Fibroblast of peridontal ligament (primary cell): ENCODE data around the gene KCNH5.
A peak's percentile ranks its signal among the peaks of the same experiment; 100 is the strongest.

Source experiments
- DNase-seq: peaks from one replicate; pipeline ENCODE4 v3.0.0-alpha.2; 2010; ENCODE audit errors: extremely low read depth

KCNH5 gene, protein sequence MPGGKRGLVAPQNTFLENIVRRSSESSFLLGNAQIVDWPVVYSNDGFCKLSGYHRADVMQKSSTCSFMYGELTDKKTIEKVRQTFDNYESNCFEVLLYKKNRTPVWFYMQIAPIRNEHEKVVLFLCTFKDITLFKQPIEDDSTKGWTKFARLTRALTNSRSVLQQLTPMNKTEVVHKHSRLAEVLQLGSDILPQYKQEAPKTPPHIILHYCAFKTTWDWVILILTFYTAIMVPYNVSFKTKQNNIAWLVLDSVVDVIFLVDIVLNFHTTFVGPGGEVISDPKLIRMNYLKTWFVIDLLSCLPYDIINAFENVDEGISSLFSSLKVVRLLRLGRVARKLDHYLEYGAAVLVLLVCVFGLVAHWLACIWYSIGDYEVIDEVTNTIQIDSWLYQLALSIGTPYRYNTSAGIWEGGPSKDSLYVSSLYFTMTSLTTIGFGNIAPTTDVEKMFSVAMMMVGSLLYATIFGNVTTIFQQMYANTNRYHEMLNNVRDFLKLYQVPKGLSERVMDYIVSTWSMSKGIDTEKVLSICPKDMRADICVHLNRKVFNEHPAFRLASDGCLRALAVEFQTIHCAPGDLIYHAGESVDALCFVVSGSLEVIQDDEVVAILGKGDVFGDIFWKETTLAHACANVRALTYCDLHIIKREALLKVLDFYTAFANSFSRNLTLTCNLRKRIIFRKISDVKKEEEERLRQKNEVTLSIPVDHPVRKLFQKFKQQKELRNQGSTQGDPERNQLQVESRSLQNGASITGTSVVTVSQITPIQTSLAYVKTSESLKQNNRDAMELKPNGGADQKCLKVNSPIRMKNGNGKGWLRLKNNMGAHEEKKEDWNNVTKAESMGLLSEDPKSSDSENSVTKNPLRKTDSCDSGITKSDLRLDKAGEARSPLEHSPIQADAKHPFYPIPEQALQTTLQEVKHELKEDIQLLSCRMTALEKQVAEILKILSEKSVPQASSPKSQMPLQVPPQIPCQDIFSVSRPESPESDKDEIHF

DNA sequence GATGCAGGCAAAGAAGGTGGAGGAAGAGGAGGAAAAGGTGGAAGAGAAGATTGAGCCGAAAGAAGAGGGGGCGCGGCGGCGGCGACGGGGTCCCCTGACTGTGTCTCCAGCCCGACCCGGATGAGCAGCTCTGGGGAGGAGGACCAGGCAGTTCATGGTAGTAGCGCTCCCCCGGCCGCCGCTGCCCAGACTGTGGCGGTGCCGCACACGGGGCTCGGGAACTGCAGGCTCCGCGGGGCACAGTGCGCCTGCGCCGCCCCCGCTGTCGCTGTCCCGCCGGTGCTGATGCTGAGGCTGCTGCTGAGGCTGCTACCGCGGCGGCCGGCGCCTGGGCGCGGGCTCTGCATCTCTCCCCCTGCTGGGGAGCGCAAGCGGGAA is at the start of gene KCNH5:
TSS of gene KCNH5 (minus strand) at position 225 of the 378 bp plus-strand sequence. CDS start 272 bp downstream, outside the sequence.
- DNase-seq: no peak

DNA sequence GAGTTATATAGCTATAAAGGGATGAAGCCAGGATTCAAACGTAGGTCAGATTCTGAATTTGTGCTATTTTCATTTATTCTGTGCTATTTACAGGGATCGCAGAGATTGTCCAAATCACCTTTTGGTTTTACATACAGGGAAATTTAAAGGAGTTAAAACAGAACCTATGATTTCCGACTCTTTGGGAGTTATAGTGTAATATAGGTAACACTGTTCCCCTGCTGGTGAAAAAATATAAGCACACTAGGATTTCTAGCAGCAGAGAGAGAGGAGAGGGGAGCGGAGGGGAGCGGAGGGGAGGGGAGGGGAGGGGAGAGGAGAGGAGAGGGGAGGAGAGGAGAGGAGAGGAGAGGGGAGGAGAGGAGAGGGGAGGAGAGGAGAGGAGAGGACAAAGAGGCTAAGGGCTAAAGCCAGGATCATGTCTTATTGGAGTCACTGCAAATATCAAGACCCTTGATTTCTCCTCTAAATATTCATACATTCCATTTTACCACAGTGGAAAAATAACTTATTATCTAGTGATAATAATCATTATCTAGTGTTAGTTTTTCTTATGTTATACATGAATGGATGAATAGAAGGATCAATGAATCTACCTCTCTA is 46.2 kb upstream of the KCNH5 start:
- DNase-seq: no peak

DNA sequence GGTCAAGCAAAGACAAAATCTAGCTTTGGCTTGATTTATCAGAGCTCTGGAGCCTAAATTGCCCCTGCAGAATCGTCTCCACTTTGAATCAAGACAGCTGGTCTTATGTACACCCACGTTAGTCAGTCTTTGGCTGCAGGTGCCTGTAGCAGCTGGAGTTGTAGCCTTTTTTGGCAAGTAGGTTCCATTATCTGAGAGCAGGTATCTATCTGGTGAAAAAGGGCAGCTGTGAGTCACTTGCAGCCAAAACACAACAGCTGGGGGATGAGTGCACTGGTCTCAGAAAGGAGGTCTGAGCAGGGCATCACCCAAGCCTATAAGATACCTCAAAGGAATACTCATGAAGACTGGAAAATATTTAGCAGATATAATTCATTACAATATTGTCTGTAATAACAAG is 43.6 kb upstream of the KCNH5 start:
- no peak for DNase-seq

DNA sequence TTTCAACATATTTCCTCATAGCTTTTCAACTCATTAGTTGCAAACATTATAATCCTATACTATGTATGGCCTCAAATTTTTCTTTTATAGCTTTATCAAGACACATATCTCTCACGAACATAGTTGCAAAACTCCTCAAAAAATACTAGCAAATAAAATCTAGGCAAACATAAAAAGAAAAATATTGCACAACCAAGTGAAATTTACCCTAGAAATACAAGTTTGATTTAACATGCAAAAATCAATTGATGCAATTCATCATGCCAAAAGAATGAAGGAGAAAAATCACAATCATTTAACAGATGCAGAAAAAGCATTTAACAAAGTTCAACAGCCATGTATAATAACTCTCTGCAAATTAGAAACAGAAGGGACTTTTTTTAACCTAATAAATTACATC is 33.3 kb upstream of the KCNH5 start:
- DNase-seq: no peak

DNA sequence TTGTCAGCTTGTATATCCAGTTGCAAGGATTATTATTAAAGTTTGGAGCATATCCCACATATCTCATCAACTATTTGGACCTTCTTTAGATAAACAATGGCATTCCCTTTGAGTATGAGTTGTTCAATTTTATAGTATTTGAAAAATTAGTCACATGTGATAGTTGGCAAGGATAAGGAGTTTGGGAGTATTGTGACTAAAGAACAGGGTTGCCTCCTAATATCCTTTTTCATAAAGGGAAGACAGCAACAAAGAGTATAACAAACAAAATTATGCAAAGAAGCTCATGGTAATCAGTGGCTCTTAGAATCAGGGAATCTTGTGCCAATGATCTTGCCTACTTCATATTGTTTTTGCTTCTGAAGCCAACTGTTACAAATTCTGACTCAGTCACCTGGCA is 31.2 kb upstream of the KCNH5 start:
- no peak for DNase-seq

DNA sequence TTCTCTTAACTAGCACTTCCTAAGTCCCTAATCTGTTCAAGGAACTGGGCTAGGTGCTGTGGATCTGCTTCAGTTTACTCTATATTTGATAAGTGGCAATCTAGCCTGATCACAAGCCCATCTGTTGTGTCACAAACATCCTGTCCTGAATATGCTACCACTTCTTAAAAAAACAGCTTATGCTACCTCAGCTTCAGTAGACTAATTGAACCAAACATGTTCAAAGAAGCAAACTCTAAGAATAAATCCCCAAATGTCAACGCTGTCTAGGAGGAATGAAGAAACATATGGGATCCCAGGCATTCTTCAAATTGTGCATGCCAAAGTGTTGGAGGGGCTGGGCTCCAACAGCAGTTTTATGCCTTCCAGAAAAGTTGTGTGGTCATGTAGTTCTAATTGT is 10.4 kb upstream of the KCNH5 start:
- no peak for DNase-seq

DNA sequence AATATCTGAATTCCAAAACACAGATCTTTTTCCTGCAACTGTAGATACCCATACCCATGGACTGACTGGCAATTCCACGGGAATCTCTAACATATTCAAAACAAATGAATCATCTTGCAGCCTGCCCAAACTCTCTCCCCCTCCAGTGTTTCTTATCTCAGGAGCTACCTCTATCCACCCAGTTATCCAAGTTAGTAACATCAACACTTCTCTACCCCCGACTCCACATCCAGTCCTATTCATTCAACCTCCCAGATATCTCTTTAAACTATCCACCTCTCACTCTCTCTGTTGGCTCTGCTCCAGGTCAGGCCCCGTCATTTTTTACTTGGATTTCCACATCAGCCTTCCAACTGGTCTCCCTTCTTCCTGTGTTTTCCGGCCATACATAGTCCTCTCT is 6.7 kb upstream of the KCNH5 start:
- no peak for DNase-seq

DNA sequence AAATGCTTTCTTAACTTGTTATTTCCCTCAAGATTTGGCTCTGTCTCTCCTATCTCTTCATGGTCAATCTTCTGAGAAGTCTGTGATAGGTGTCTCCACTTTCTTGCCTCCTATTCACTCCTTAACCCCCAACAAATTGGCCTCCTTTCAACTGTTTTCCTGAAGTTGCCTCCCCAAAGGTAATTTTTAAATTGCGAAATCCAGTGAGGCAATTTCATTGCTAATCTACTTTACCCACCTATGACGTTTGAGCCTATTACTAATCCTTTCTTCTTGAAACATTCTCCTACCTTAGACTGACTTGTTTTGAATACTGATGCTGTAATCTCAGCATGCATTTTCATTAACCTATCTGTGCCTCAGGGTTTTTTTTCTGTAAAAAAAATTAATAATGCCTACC is 6.0 kb upstream of the KCNH5 start:
- DNase-seq: no peak

DNA sequence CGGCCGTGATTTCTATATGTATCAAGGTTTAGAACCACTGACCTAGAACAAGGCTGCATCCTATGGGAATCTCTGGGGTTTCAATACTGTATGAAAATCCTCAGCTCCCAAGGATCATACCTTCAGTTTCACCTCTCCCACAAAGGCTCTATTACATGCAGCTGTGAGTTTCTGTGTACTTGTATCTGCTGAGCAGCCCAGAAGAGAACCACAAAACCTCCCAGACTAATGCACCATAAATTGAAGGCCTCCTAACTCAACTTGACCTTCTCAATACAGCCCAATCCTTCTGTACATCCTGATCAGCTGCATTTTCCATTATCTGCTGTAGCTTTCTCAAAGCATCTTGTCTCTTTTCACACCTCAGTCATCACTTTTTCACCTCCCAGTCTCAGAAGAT is 5.4 kb upstream of the KCNH5 start:
- no peak for DNase-seq

DNA sequence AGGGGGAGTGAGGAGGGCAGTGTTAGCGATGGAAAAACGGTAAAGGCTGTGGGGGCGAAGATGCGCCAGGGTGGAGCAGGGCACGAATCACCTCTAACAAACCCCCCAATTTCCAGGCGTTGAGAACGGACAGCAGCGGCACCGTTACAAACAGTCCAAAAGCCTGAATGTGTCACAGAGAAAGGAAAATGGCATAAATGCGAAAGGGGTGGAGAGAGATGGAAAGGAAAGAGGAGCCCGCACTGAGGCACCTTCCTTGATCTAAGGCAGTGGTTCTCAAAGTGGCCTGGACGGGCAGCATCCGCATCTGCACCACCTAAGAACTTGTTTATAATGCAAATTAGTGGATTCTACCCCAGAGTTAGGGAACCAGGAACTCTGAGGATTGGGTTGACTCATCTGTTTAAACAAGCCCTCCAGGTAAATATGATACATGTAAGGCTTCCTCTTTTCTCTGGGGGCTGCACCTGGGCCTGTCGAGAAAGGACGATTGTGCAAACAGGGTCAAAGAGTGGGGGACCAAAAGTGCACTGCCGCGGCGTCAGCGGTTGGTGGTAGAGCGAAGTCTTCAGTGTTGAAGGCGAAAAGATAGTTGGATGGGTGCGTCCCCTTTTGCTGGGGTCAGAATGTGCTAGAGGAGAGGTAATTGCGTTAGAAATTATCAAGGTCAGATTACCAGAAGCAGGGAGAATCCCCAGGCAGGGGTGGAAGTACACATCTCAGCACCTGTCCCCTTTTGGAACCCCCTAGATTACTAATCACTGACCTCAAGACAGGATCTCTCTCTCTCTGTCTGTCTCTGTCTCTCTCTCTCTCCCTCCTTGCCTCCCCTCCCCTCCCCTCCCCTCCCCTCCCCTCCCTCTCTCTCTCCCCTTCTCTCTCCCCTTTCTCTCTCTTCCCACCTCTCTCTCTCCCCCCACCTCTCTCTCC is 1.3 kb upstream of the KCNH5 start:
- no peak for DNase-seq

DNA sequence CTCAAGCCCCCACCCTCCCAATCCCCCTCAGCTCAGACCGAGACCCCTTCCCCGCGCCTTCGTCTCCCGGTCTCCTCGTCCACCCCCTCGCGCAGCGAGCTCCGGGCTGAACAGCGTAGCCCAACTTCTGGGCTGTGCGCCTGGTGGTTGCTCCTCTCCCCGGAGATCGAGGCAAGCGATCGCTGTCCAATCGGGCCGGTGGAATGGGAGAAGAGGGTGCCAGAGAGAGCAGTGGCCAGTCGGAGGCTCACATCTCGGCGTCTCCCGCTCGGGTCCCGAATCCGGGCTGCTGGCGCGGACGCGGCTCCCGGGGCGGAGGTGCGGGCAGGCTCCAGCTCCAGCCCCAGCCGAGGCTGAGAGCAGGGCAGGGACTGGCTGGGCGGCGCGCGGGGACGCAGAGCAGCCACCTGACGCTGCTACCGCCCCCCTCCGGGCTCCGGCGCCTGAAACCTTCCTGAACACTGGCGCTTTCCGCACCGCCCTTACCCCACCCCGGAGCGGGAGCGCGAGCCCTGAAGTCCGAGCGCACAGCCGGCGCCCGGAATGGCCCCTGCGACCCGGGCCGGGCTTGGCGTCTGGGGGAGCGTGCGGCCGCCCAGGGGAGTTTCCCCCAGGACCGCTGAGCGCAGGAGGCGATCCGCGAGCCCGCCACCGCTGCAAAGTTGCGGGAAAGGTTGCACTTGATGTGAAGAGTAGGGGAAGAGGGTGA is 508 bp upstream of the KCNH5 start:
- no peak for DNase-seq

DNA sequence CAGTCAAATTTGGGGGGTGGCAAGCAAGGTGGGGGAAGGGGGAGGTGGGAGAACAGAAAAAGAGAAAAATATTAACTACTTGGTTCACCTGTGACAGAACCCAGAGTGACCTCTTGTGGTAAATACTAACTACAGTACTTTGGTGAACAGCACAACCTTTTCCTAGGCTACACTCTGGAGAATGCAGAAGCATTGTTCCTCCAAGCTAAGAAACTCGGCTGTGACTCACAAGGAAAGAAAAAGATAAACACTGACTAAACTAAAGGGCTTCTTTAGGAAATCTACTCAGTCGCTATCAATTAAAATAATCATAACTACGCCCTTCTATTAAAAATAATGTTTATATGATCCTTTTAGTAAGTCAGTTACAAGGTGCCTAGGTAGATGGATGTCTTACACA is 5.4 kb downstream of the KCNH5 start:
- DNase-seq: peak; percentile 14

DNA sequence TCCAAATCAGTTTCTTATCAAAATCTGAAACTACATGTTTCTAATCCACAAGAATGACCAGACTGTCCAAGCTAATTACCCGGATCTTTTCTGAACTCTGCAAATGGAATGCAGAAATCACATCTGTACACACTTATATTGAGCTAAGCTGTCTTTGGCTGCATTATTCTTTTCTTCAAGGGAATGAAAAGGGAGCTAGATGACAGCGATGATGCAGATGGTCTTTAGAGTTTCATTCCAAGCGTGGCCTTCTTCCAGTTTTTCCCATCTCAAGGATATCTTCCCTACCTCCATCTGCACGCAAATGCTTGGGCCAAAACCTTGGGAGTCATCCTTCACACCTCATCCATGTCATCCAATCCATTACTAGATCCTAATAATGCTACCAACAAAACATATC is 12.6 kb downstream of the KCNH5 start:
- DNase-seq: no peak

DNA sequence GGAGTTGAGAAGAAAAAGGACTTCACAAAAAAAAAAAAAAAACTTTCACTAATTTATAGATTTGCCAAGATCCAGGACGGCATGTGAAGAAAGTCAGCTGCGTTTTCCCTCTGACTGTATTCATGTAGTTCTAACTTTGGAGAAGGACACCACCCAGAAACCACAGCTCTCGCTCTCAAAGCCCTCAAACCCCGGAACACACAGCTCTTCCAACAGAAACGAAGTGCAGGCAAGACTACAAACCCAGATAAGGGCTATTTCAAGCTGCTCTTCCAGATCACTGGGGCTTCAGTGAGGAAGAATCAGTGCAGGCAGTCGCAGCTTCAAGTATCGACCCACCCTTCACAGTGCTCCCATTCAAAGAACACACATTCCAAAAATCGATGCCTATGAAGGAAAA is 13.2 kb downstream of the KCNH5 start:
- no peak for DNase-seq

DNA sequence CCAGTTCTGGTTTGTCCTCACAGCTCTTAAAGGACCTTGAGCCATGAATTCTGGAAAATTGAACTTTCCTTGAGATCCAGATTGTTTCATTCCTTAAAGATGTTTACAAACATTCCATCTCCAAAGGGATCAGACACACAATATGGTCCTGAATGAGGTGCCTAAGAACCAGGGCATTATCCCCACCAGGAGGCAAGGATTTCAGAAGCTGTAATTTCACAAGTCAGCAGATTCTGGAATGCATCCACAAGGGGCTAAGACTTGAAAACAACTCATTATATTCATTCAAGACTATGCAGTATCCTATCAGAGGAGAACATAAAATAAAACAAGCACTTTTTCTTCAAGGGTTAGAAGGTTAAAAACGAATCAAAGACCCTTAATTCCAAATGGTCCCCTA is 15.1 kb downstream of the KCNH5 start:
- DNase-seq: no peak

DNA sequence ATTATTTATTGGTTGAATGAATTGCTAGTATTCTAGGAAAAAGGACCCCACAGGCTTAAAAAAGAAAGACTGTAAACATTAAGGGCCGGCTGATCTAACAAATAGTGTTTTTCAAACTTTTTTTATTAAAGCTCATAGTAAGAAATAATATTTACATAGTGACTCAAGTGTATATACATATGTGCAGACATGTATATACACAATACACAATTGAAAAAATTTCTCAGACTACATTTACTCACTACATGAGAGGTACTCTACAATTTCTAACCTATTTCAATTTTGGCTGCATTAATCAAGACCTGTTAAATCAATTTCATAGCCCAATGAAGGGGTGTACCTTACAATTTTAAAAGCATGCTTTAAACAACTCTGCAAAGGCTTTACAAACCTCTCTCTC is 17.5 kb downstream of the KCNH5 start:
- DNase-seq: no peak

DNA sequence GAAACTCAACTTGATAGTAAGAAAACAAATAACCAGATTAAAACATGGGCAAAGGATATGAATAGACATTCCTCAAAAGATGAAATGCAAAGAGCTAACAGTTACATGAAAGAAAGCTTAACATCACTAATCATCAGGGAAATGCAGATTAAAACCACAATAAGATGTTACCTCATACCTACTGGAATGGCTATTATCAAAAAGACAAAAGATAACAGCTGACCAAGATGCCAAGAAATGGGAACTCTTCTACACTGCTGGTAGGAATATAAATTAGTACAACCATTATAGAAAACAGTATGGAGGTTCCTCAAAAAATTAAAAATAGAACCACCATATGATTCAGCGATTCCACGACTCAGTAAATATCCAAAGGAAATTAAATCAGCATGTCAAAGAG is 18.8 kb downstream of the KCNH5 start:
- DNase-seq: no peak

DNA sequence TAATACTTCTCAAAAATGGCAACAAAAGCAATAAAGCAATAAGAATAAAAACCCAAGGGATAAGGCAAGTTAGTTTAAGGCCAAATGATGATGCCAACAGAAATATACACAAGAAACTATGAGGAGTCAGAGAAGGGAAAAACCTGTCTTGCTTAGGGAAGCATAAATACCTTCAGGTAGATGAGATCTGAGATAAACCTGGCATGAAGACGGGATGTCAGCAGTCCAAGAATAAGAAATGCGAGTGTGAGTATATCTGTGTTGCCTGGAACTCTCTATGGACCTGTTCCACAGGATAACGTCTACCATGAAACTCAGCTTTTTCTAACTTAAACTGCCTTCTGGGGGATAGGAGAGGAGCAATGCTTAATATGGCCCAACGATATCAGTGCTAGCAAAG is 30.6 kb downstream of the KCNH5 start:
- DNase-seq: no peak

DNA sequence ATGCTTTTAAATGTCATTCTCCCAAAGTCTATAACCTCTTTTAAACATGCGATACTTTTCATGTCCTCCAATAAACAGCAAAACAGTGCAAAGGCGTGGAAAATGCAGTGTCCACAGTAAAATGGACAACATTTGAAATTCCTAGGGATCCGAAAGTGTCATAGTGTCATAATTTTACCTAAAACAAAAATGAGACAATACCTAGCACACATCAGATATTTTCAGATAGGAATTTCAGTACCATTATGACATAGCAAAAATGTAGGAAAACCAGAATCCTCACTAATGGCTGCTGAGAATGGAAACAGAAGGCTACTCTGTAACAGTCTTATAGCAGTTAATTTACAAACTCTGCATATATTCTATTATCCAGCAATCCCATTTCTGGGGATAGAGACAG is 33.1 kb downstream of the KCNH5 start:
- no peak for DNase-seq

DNA sequence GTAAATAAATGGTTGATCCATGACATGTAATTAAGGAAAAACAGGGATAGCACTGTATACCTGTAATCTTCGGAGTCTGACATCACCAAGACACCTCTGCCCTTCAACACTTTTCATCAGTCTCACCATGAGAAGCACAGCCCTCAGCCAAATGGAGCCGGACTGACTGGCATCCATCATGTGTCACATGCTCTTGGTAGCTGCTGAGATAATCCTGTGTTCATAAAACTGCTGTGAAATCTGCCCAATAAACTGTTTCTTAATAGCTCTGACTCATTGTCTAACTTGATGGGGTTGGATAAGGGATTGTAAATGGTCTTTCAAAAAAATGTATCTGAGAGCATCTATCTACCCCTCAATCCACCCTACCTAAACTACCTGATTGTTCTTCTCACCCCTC is 33.6 kb downstream of the KCNH5 start:
- DNase-seq: no peak

DNA sequence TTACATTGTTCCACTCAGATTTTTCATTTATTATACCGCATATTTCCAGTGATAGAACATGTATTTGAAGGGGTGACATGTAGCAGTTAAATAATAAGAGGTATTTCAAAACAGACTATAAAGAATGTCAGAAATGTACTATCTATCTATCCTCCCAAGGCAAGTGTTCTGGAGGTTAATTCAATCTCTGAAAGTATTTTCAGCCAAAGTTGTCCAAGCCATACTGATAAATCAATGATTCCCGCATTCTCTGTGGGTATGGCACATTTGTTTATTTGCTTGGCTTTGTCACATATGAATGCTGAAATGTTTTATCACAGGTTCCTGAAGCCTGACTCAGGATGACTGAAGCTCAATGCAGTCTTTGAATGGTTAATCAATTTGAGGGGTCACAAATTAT is 35.8 kb downstream of the KCNH5 start:
- no peak for DNase-seq
